K562 (cell line): ENCODE measurements around the gene BCAS1. TPM values are rescaled to one million over a fixed set of nuclear protein-coding genes. Genes with fewer than 3 reads are reported as not detected.

Experiments
- ATAC-seq: fragments of 200-7000 bp; cut with Tn5 transposase; 3 replicates; pipeline ENCODE4 v1.9.1; 2020; ENCODE audit warnings: moderate library complexity
- BruUV-seq: library from RNA; stranded (reverse); fragments of 400-500 nt; replicated peaks from 2 replicates; lab custom pipeline; 2021; lab: Mats Ljungman, UMichigan
- CTCF ChIA-PET: fragments of 300-600 bp; formaldehyde crosslinking; extraction: SDS; loops from one replicate; lab custom pipeline; 2021; ENCODE audit warnings: low intra/inter-chr PET ratio; lab: Yijun Ruan, JAX
- POLR2A ChIA-PET: fragments of 300-600, 350-650 bp; sonication (Branson Sonifier 250); formaldehyde crosslinking; extraction: SDS; loops from one replicate; lab custom pipeline; 2021; ENCODE audit warnings: antibody characterized with exemption, inconsistent platforms; lab: Yijun Ruan, JAX
- DNase-seq, 4 experiments: peaks; one replicate each; pipeline versions ENCODE4 v3.0.0 to v3.0.0-alpha.2; 2011 to 2018; ENCODE audit warnings: low spot score in 3 of 4, mixed read lengths in 3 of 4; ENCODE audit errors: extremely low read depth in 1 of 4
- FAIRE-seq: peaks from 2 replicates; lab custom pipeline; 2011; peaks lifted over from hg19 to GRCh38; lab: Jason Lieb, UNC
- H2AFZ ChIP-seq: 2 replicates; pipeline ENCODE4 v1.6.0; 2011; ENCODE audit warnings: low read depth, low read length, control low read depth, inconsistent platforms
- H3K27ac ChIP-seq: fragments of 200-600 bp; 3 replicates; pipeline ENCODE4 v1.8.0; 2011; ENCODE audit warnings: low read depth, mild to moderate bottlenecking, control low read depth, inconsistent platforms, low read length, moderate library complexity, mixed read lengths; ENCODE audit errors: extremely low read depth
- H3K27me3 ChIP-seq, 2 experiments: fragments of 300-600 bp in 1 of 2; 2 replicates in 1 of 2; 3 replicates in 1 of 2; pipeline versions ENCODE4 v1.6.0 to v1.8.0; 2011; ENCODE audit warnings: inconsistent platforms in 2 of 2, low read length in 2 of 2, mild to moderate bottlenecking in 1 of 2, mixed read lengths in 1 of 2, moderate library complexity in 1 of 2; ENCODE audit not compliant: control insufficient read depth in 2 of 2, insufficient read depth in 2 of 2
- H3K36me3 ChIP-seq: fragments of 300-600 bp; 3 replicates; pipeline ENCODE4 v1.8.0; 2011; ENCODE audit warnings: mild to moderate bottlenecking, low read length, inconsistent platforms; ENCODE audit not compliant: control insufficient read depth, insufficient read depth
- H3K4me1 ChIP-seq, 2 experiments: fragments of 200-600 bp in 1 of 2; replicated peaks in 1 of 2; 2 replicates in 1 of 2; 3 replicates in 1 of 2; pipeline versions ENCODE4 v1.5.1 to v1.8.0; 2011; ENCODE audit warnings: inconsistent platforms in 2 of 2, low read length in 2 of 2, mild to moderate bottlenecking in 1 of 2, mixed read lengths in 1 of 2, moderate library complexity in 1 of 2; ENCODE audit not compliant: control insufficient read depth in 2 of 2, insufficient read depth in 2 of 2
- H3K4me2 ChIP-seq: 2 replicates; pipeline ENCODE4 v1.6.1; 2011; ENCODE audit warnings: low read length, control low read depth, inconsistent platforms, mixed read lengths; ENCODE audit not compliant: insufficient read depth
- H3K4me3 ChIP-seq: fragments of 200-600 bp; sonication (generic), shearing (Covaris generic); 2 replicates; pipeline ENCODE4 v1.5.1; 2016; ENCODE audit warnings: control low read depth, inconsistent platforms
- H3K79me2 ChIP-seq: fragments of 200-600 bp; 3 replicates; pipeline ENCODE4 v1.8.0; 2011; ENCODE audit warnings: low read length, inconsistent platforms; ENCODE audit not compliant: control insufficient read depth, insufficient read depth
- H3K9ac ChIP-seq, 2 experiments: 2 replicates each; pipeline versions ENCODE4 v1.6.0 to v1.6.1; 2011; ENCODE audit warnings: low read depth in 2 of 2, low read length in 2 of 2, control low read depth in 1 of 2, inconsistent platforms in 1 of 2, mild to moderate bottlenecking in 1 of 2, mixed read lengths in 1 of 2; ENCODE audit not compliant: insufficient read depth in 1 of 2
- H3K9me1 ChIP-seq: one replicate; pipeline ENCODE4 v1.6.0; 2011; ENCODE audit warnings: inconsistent platforms, mild to moderate bottlenecking, low read length, moderate library complexity; ENCODE audit not compliant: control insufficient read depth, insufficient read depth
- H3K9me3 ChIP-seq: replicated peaks from 2 replicates; pipeline ENCODE4 v1.5.1; 2011; ENCODE audit warnings: low read depth, low read length, inconsistent platforms; ENCODE audit not compliant: control insufficient read depth, insufficient read depth
- H4K20me1 ChIP-seq: replicated peaks from 2 replicates; pipeline ENCODE4 v1.6.1; 2011; ENCODE audit warnings: low read length, inconsistent platforms, mixed read lengths; ENCODE audit not compliant: control insufficient read depth, insufficient read depth
- CBX3 ChIP-seq, 2 experiments: IDR thresholded peaks; 1 replicate in 1 of 2; 2 replicates in 1 of 2; pipeline ENCODE4 v1.6.1; 2012; ENCODE audit warnings: inconsistent platforms in 2 of 2, low read length in 2 of 2, borderline replicate concordance in 1 of 2, control low read depth in 1 of 2
- NFRKB ChIP-seq: fragments of 450-650 bp; IDR thresholded peaks from 2 replicates; pipeline ENCODE4 v1.6.1; 2016; ENCODE audit warnings: low read depth
- WGBS: fragments of 100-300 bp; shearing (Covaris generic); methylation state at CpG from one replicate; pipeline ENCODE4 v1.1.6; 2016; ENCODE audit warnings: low coverage, mixed read lengths; ENCODE audit not compliant: insufficient coverage; ENCODE audit errors: missing lambda C conversion rate; 5-methylcytosine and 5-hydroxymethylcytosine counted together
- in situ Hi-C: fragments of 300-500 bp; cut with MboI; formaldehyde crosslinking; loops from 4 replicates; pipeline ENCODE4 v1.15.0; 2018; ENCODE audit warnings: inconsistent platforms, mixed read lengths
- intact Hi-C: fragments of 100-400 bp; cut with micrococcal nuclease; formaldehyde crosslinking; loops from 2 replicates; pipeline ENCODE4 v1.14.2; 2022
- polyA plus RNA-seq, 8 experiments: library from polyadenylated mRNA; depleted of rRNA in 4 of 8; stranded (reverse) in 5 of 8; unstranded in 3 of 8; fragments of >200 nt; fragmentation: Nextera tagmentation in 2 of 8; fragmentation: Illumina TruSeq in 1 of 8; extraction: Ambion mirVana in 2 of 8; extraction: Trizol in 1 of 8; gene quantifications; 2 replicates each; pipeline versions ENCODE4 v1.2.1 to v1.2.3, GENCODE V29; 2011 to 2014; ENCODE audit warnings: inconsistent platforms in 1 of 8, missing spikeins in 1 of 8
- total RNA-seq, 7 experiments: library from RNA; depleted of rRNA in 6 of 7; stranded (reverse); fragments of >200 nt in 6 of 7; fragmentation: Illumina TruSeq in 2 of 7; extraction: Trizol in 2 of 7; gene quantifications; 2 replicates each; pipeline versions ENCODE4 v1.2.1 to v1.2.3, GENCODE V29; 2011 to 2021; ENCODE audit warnings: low replicate concordance in 1 of 7
- TF ChIP-seq, protein P1 (sequence below): sonication (generic); formaldehyde crosslinking; IDR thresholded peaks from 2 replicates; pipeline ENCODE4 v1.8.0; 2022; ENCODE audit warnings: mild to moderate bottlenecking, missing genetic modification reagents, borderline replicate concordance
- TF ChIP-seq, protein P2 (sequence below), 2 experiments: fragments of 450-650 bp; IDR thresholded peaks; 2 replicates each; pipeline ENCODE4 v1.6.1; 2016
- TF ChIP-seq, protein P3 (sequence below): sonication (generic); formaldehyde crosslinking; IDR thresholded peaks from 2 replicates; pipeline ENCODE4 v1.8.1; 2022; ENCODE audit warnings: missing genetic modification reagents
- TF ChIP-seq, protein P4 (sequence below), 3 experiments: fragments of 200-800 bp in 1 of 3; fragments of 250-450 bp in 1 of 3; fragments of 450-650 bp in 1 of 3; sonication (Bioruptor Pico) in 1 of 3; sonication (Bioruptor generic) in 1 of 3; formaldehyde crosslinking in 1 of 3; IDR thresholded peaks; 2 replicates each; pipeline versions ENCODE4 v1.6.1 to v1.8.0; 2016 to 2022; ENCODE audit warnings: mild to moderate bottlenecking in 2 of 3, missing genetic modification characterization in 2 of 3, missing compliant biosample characterization in 1 of 3, moderate library complexity in 1 of 3

BCAS1 gene
- total and polyA plus RNA-seq, 9 of the 15 experiments (the other 6 are each of a cell fraction or from before 2014, with no cell fraction given) = 0.18 to 2.3 (median 0.93) TPM

DNA sequence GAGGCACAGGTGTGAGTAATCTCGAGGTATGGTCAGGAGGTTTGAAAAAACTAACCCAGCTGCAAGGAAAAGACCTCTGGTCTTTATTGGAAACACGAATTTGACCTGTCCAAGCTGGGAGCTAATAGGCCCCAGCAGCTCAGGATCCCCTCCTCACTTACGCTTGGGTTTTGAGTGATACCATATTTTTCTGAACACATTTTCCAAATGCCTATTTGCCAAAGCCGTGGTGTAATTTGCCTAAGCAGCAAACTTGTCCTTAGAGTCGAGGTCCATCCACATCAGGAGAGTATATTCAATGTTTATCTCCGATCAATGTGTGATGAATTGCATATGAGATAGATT is 128.0 kb downstream of the BCAS1 start (continued):
- TF ChIP-seq, protein P1, sequence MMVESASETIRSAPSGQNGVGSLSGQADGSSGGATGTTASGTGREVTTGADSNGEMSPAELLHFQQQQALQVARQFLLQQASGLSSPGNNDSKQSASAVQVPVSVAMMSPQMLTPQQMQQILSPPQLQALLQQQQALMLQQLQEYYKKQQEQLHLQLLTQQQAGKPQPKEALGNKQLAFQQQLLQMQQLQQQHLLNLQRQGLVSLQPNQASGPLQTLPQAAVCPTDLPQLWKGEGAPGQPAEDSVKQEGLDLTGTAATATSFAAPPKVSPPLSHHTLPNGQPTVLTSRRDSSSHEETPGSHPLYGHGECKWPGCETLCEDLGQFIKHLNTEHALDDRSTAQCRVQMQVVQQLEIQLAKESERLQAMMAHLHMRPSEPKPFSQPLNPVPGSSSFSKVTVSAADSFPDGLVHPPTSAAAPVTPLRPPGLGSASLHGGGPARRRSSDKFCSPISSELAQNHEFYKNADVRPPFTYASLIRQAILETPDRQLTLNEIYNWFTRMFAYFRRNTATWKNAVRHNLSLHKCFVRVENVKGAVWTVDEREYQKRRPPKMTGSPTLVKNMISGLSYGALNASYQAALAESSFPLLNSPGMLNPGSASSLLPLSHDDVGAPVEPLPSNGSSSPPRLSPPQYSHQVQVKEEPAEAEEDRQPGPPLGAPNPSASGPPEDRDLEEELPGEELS = no peak

DNA sequence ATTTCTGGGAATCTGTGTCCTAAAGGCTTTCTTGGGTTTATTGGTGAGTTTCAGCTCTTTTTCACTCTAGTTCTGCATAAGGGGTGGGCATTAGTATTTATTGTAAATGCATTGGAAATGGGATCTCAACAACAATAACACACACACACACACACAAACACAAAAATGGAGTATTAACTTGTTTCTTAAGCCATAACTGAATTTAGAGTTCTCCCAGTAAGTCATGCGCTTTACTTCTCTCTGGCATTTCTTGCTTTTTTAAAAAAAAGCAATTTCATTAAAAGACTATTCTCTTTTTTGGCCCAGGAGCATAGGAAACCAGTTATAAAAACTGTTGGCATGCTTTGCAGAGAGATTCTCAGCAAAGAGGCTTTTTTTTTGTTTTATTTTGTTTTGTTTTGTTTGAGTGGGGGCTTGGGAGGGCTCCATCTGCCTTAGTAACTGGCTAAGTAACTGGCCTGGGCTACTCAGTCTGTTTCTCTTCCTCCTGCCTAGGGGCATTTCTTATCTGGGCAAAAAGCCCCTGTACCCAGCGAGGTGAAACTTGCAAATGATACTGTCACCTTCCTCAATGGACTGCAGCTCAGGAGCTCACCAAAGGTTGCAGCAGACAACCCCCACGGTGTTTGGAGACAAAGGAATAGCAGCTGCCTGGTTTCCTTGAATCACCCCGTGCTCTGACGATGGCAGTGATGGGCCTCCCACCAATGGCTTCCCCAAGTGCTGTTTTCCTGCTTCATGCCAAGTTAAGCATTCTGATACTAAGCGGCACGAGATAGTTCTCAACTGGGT is 128.5 kb downstream of the BCAS1 start:
- ATAC-seq (no peak), DNase-seq (no peak), FAIRE-seq (no peak)
- CTCF ChIA-PET = interaction anchor here (2.4 to 3.7 kb wide), 2 partner anchors 363 kb away, joined by 26 to 32 read pairs; no protein-coding TSS in a partner anchor
- no TSS peak for BruUV-seq
- Histone ChIP-seq H3K4me2 (peak overlapping the region; percentile 19; the same call in 1 of the 2 replicates), H3K27ac (peak overlapping the region; percentile 1; the same call in 1 of the 3 replicates), H3K9me3 (no peaks in the 10 kb centered on the region), H3K9ac (peak overlapping the region in 1 of 2 experiments; percentile 15; a peak in 1 of 4 replicates), H3K36me3 (no peaks in the 10 kb centered on the region; the same call in 2 of the 3 replicates), H3K4me1 (peaks cover 0 to 46% of the 10 kb centered on the region in 2 experiments; a peak in 4 of 5 replicates), H3K9me1 (no peaks in the 10 kb centered on the region), H3K79me2 (no peaks in the 10 kb centered on the region), H4K20me1 (no peaks in the 10 kb centered on the region), H2AFZ (peak overlapping the region; percentile 87), H3K27me3 (no peaks in the 10 kb centered on the region), H3K4me3 (no peak overlapping the region)
- 48% methylated on average over 7 of the region's 7 CpGs for WGBS
- POLR2A ChIA-PET = interaction anchor here (0.7 to 1.1 kb wide), 3 partner anchors 21 to 124 kb away, joined by 3 to 5 read pairs (median 3); no protein-coding TSS in a partner anchor
- in situ Hi-C loops = loop anchor here (5.0 kb wide), 2 partner anchors 120 to 365 kb away; no protein-coding TSS in a partner anchor
- intact Hi-C loops = loop anchor here (2.0 to 10.0 kb wide), 5 partner anchors 75 to 737 kb away; no protein-coding TSS in a partner anchor
- TF ChIP-seq, protein P2, sequence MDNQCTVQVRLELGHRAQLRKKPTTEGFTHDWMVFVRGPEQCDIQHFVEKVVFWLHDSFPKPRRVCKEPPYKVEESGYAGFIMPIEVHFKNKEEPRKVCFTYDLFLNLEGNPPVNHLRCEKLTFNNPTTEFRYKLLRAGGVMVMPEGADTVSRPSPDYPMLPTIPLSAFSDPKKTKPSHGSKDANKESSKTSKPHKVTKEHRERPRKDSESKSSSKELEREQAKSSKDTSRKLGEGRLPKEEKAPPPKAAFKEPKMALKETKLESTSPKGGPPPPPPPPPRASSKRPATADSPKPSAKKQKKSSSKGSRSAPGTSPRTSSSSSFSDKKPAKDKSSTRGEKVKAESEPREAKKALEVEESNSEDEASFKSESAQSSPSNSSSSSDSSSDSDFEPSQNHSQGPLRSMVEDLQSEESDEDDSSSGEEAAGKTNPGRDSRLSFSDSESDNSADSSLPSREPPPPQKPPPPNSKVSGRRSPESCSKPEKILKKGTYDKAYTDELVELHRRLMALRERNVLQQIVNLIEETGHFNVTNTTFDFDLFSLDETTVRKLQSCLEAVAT (IDR thresholded peaks at IDR 0.05) = no peak
- TF ChIP-seq, protein P3, sequence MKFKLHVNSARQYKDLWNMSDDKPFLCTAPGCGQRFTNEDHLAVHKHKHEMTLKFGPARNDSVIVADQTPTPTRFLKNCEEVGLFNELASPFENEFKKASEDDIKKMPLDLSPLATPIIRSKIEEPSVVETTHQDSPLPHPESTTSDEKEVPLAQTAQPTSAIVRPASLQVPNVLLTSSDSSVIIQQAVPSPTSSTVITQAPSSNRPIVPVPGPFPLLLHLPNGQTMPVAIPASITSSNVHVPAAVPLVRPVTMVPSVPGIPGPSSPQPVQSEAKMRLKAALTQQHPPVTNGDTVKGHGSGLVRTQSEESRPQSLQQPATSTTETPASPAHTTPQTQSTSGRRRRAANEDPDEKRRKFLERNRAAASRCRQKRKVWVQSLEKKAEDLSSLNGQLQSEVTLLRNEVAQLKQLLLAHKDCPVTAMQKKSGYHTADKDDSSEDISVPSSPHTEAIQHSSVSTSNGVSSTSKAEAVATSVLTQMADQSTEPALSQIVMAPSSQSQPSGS = no peak
- no peak for TF ChIP-seq NFRKB
- TF ChIP-seq CBX3 (IDR thresholded peaks at IDR 0.05; ENCODE audit: borderline replicate concordance in 1 of 2, low read length in 2 of 2) = no peak
- TF ChIP-seq, protein P4, sequence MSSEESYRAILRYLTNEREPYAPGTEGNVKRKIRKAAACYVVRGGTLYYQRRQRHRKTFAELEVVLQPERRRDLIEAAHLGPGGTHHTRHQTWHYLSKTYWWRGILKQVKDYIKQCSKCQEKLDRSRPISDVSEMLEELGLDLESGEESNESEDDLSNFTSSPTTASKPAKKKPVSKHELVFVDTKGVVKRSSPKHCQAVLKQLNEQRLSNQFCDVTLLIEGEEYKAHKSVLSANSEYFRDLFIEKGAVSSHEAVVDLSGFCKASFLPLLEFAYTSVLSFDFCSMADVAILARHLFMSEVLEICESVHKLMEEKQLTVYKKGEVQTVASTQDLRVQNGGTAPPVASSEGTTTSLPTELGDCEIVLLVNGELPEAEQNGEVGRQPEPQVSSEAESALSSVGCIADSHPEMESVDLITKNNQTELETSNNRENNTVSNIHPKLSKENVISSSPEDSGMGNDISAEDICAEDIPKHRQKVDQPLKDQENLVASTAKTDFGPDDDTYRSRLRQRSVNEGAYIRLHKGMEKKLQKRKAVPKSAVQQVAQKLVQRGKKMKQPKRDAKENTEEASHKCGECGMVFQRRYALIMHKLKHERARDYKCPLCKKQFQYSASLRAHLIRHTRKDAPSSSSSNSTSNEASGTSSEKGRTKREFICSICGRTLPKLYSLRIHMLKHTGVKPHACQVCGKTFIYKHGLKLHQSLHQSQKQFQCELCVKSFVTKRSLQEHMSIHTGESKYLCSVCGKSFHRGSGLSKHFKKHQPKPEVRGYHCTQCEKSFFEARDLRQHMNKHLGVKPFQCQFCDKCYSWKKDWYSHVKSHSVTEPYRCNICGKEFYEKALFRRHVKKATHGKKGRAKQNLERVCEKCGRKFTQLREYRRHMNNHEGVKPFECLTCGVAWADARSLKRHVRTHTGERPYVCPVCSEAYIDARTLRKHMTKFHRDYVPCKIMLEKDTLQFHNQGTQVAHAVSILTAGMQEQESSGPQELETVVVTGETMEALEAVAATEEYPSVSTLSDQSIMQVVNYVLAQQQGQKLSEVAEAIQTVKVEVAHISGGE (CRISPR knock-in tag; IDR thresholded peaks at IDR 0.05) = peak in 1 of 3 experiments; percentile 92; a peak in 2 of 6 replicates
